ENCODE results near the gene GPR89A.

DNA sequence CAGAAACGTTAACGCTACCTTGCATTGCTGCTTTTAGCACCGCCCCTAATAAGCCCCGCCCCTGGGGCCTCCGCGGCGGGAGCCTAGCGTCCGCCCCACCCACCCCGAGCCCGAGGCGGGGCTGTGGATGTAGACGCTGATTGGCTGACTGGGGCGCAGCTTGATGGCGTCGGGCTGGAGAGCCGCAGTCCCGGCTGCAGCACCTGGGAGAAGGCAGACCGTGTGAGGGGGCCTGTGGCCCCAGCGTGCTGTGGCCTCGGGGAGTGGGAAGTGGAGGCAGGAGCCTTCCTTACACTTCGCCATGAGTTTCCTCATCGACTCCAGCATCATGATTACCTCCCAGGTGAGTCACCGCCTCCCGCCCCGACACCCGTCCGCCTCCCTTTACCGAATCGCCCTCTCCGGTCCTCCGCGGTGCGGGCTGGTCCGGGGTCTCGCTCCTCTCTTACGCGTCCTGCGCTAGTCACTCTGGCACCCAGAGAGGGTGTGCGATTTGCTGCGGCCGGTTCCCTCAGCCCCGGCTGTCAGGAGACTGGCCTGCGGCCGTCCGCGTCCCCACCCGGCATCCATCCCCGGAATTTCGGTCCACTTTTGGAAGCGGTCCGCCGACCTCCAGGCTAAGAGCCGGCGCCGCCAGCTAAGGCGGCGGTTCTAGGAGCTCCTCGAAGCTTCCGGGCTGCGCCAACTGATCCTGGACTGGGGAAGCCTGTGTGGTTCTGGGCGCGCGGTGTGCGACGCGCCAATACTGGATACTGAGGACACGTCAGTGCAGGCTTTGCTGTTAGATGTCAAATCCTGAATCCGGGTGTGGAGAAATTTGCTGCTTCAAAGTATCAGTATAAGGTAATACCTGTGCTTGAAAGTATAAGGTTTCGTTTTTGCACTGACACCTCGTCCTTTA lies at the start of gene GPR89A:
- TF ChIP-seq POLR2AphosphoS5 (IDR thresholded peaks at IDR 0.05; ENCODE audit: low read depth, low read length) (peak; percentile 87), TAF1 (IDR thresholded peaks at IDR 0.05; ENCODE audit: borderline replicate concordance, insufficient read depth, low read length) (peak; percentile 78)

All from PFSK-1 (cell line).